Measurements from ENCODE around the gene EML5.

EML5 gene

DNA sequence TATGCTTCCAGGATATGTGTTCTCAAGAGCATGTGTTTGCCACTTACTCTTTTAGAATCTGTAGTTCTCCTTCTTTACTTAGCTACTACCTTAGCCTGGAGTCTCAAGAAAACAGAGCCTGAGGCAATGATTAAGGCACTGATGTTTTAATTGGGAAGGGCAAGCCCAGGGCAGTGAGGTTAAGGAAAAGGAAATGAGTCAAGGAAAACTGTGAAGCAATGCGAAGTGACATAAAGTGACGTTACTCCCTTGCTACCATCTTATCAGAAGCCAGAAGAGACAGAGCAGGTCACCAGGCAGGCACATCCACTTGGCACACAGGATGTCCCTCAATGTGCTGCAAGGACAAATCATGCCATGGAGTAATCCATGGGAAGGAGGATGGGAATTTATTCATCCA, 11.3 kb upstream of the EML5 start:
- H3K27ac ChIP-seq = no peak overlapping the region
- TF ChIP-seq, protein P1, sequence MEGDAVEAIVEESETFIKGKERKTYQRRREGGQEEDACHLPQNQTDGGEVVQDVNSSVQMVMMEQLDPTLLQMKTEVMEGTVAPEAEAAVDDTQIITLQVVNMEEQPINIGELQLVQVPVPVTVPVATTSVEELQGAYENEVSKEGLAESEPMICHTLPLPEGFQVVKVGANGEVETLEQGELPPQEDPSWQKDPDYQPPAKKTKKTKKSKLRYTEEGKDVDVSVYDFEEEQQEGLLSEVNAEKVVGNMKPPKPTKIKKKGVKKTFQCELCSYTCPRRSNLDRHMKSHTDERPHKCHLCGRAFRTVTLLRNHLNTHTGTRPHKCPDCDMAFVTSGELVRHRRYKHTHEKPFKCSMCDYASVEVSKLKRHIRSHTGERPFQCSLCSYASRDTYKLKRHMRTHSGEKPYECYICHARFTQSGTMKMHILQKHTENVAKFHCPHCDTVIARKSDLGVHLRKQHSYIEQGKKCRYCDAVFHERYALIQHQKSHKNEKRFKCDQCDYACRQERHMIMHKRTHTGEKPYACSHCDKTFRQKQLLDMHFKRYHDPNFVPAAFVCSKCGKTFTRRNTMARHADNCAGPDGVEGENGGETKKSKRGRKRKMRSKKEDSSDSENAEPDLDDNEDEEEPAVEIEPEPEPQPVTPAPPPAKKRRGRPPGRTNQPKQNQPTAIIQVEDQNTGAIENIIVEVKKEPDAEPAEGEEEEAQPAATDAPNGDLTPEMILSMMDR (conservative IDR thresholded peaks at IDR 0.05) = no peak

DNA sequence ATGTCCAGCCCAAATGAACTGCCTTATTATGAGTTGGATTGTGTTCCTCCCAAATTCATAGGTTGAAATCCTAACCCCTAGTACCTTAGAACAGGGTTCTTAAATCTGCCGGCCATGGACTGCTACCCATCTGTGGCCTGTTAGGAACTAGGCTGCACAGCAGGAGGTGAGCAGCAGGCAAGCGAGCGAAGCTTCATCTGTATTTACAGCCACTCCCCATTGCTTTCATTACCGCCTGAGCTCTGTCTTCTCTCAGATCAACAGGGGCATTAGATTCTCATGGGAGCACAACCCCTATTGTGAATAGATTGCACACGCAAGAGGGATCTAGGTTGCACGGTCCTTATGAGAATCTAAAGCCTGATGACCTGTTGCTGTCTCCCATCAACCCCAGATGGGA, 9.8 kb upstream of the EML5 start:
- TF ChIP-seq, protein P1 (conservative IDR thresholded peaks at IDR 0.05) = no peak
- H3K27ac ChIP-seq = no peak overlapping the region

DNA sequence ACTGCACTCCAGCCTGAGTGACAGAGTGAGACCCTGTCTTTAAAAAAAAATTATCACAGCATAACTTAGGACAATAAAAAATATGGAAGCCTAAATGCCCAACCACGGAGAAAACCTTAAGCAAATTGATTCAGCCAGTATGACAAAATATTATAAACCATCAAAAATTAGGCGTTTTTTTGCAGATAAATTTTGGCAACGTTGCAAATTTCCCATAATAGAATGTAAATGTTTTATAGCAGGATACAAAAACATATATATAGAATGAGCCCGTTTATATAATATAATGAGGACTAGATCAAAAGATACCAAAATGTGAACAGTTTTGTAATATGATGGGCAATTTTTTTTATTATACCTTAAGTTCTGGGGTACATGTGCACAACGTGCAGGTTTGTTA, 6.8 kb upstream of the EML5 start:
- no peak overlapping the region for H3K27ac ChIP-seq
- TF ChIP-seq, protein P1 (conservative IDR thresholded peaks at IDR 0.05) = no peak

DNA sequence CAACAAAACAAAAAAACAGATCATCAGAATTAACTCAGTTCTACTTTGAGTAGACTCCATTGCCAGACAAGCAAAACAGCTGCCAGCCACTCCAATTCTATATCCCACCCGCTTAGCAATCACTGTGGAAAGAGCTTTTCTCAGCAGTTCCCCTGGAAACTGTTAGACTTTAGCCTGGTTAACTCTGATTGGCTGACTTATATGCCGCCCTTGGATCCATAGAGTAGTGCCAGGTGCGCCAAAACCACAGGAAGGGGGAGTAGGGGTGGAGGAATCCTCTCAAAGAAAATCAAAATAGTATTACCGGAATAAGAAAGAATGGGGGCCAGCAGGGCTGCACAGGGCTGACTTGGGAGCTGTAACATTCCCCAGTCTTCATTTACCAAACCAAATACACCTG, 5.4 kb upstream of the EML5 start:
- H3K27ac ChIP-seq = no peak overlapping the region
- TF ChIP-seq, protein P1 (conservative IDR thresholded peaks at IDR 0.05) = no peak

DNA sequence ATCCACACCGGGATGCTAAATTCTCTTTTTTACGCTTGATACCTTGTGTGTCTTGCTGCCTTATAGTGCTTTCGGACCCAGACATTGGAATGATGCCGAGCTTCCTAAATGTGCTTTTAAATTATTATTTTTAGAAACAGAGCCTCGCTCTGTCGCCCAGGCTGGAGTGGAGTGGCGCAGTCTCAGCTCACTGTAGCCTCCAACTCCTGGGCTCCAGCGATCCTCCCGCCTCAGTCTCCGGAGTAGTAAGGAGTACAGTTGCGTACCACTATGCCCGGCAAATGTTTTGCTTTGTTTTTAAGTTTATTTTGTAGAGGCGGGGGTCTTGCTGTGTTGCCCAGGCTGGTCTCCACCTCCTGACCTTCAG, 489 bp upstream of the EML5 start:
- peak overlapping the region; percentile 68 for H3K27ac ChIP-seq
- TF ChIP-seq, protein P1 (conservative IDR thresholded peaks at IDR 0.05) = no peak

DNA sequence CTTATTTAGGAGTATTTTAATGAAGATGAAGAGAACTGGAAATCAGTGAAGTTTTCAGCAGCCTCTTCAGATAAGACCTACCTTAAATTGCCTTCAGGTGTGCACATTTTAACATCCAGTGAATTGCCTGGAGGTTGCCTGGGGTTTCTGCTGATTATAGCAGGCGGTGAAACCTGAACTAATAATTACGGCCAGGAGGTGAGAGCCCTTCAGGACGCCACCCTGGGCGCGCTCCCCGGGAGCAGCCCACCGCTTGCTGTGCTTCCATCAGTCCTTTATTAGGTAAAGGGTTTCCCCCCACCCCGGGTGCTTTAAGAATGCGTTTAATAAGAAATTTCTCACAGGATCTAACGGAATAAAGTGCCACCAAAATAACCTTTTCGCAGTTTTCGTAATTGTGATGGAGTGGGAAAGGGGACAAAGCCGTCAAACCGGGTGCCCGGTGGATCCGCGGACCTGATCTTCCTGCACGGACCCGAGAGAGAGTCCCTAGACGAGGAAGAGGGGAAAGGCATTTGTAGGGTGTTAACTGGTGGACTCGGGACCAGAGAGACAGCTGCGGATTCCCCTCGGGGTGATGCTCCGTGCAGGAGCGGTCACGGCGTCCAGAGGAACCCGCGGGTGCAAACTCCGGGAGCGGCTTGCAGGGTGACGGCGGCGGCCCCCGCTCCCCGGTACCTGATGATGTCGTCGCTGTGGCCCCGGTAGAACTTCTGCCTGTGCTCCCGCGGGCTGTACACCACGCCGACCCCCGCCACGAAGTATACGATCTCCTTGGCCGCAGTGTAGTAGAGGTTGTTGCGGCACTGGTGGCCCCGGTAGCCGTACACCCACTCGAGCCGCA, 902 bp downstream of the EML5 start:
- TF ChIP-seq, protein P1 (conservative IDR thresholded peaks at IDR 0.05) = no peak
- peak overlapping the region; percentile 68 for H3K27ac ChIP-seq

DNA sequence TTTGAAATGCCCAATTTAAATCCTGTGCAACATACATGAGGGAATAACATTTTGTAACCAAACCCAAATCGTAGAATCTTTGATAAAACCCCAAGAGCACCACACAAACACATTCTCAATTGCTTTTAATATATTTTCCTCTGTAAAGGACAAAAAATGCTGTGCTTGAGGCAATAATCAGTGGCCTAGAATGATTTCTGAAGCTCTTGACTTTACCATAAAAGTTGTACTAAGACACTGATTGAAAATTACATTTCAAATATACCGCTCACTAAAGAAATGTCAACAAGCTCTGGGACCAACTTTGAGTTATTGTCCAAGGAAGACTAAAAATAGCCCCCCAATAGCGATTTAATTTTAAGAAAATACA, 1.5 kb downstream of the EML5 start:
- no peak overlapping the region for H3K27ac ChIP-seq
- TF ChIP-seq, protein P1 (conservative IDR thresholded peaks at IDR 0.05) = no peak
